ENCODE data around the gene NEURL1B.

- TF ChIP-seq POLR2A (IDR thresholded peaks at IDR 0.05) (no peak), CTCF (IDR thresholded peaks at IDR 0.05) (no peak)
These were observed 48.2 kb upstream of the NEURL1B start for GRCh38 chr5:172592881-172593280.
